IMR-90 (cell line): ENCODE results near the gene TRDMT1. TPM values are rescaled to one million over a fixed set of nuclear protein-coding genes. Genes with fewer than 3 reads are reported as not detected.

Source experiments
- ATAC-seq: fragments of 200-7000 bp; cut with Tn5 transposase; 2 replicates; pipeline ENCODE4 v1.9.1; 2020; ENCODE audit warnings: low read depth, mild to moderate bottlenecking, moderate library complexity
- BruUV-seq: library from RNA; stranded (reverse); fragments of 400-500 nt; replicated peaks from 2 replicates; lab custom pipeline; 2021; lab: Mats Ljungman, UMichigan
- CTCF ChIA-PET: fragments of 300-600 bp; formaldehyde crosslinking; extraction: SDS; loops from one replicate; lab custom pipeline; 2021; ENCODE audit warnings: antibody characterized with exemption; lab: Yijun Ruan, JAX
- POLR2A ChIA-PET: fragments of 300-600 bp; sonication (Branson Sonifier 250); formaldehyde crosslinking; loops from one replicate; lab custom pipeline; 2022; ENCODE audit warnings: antibody characterized with exemption; ENCODE audit not compliant: unreplicated experiment; lab: Charles Lee
- DNase-seq: peaks from one replicate; pipeline ENCODE4 v3.0.0; 2013
- H2AFZ ChIP-seq: replicated peaks from 2 replicates; pipeline ENCODE3; 2013; ENCODE audit warnings: low read length, mild to moderate bottlenecking; ENCODE audit not compliant: poor library complexity
- H2AK5ac ChIP-seq: 2 replicates; pipeline ENCODE4 v1.6.1; 2013; ENCODE audit warnings: low read depth, low read length, inconsistent platforms
- H2AK9ac ChIP-seq: replicated peaks from 2 replicates; pipeline ENCODE3; 2013; ENCODE audit warnings: mild to moderate bottlenecking, low read depth, low read length, moderate library complexity; ENCODE audit not compliant: poor library complexity
- H2BK120ac ChIP-seq: 2 replicates; pipeline ENCODE4 v1.6.1; 2013; ENCODE audit warnings: low read depth, low read length, inconsistent platforms
- H2BK15ac ChIP-seq: 3 replicates; pipeline ENCODE4 v1.6.1; 2013; ENCODE audit warnings: low read depth, low read length, inconsistent platforms
- H2BK20ac ChIP-seq: 2 replicates; pipeline ENCODE4 v1.6.1; 2013; ENCODE audit warnings: low read depth, mild to moderate bottlenecking, inconsistent platforms, low read length, moderate library complexity
- H2BK5ac ChIP-seq: 2 replicates; pipeline ENCODE4 v1.6.1; 2013; ENCODE audit warnings: mild to moderate bottlenecking, low read depth, low read length, inconsistent platforms; ENCODE audit not compliant: poor library complexity, severe bottlenecking
- H3K14ac ChIP-seq: replicated peaks from 2 replicates; pipeline ENCODE4 v1.6.1; 2013; ENCODE audit warnings: low read depth, low read length, inconsistent platforms
- H3K18ac ChIP-seq: 2 replicates; pipeline ENCODE4 v1.6.1; 2013; ENCODE audit warnings: low read depth, low read length, control low read depth
- H3K23ac ChIP-seq: 2 replicates; pipeline ENCODE4 v1.6.1; 2013; ENCODE audit warnings: low read depth, low read length, inconsistent platforms
- H3K27ac ChIP-seq: 2 replicates; pipeline ENCODE4 v1.5.1; 2013; ENCODE audit warnings: mild to moderate bottlenecking, control low read depth, low read length; ENCODE audit not compliant: insufficient read depth
- H3K27me3 ChIP-seq: 2 replicates; pipeline ENCODE4 v1.6.1; 2013; ENCODE audit warnings: low read length; ENCODE audit not compliant: control insufficient read depth, insufficient read depth
- H3K36me3 ChIP-seq: 2 replicates; pipeline ENCODE4 v1.6.1; 2013; ENCODE audit warnings: low read length, mixed read lengths; ENCODE audit not compliant: control insufficient read depth, insufficient read depth
- H3K4ac ChIP-seq: 2 replicates; pipeline ENCODE4 v1.6.1; 2013; ENCODE audit warnings: low read depth, low read length, inconsistent platforms
- H3K4me1 ChIP-seq: 2 replicates; pipeline ENCODE4 v1.6.1; 2013; ENCODE audit warnings: low read length, mixed read lengths; ENCODE audit not compliant: control insufficient read depth, insufficient read depth
- H3K4me2 ChIP-seq: 2 replicates; pipeline ENCODE4 v1.6.1; 2013; ENCODE audit warnings: low read depth, mild to moderate bottlenecking, control low read depth, low read length, moderate library complexity
- H3K4me3 ChIP-seq: 2 replicates; pipeline ENCODE4 v1.5.1; 2013; ENCODE audit warnings: low read depth, mild to moderate bottlenecking, control low read depth, low read length, moderate library complexity; ENCODE audit not compliant: insufficient read depth
- H3K56ac ChIP-seq: 2 replicates; pipeline ENCODE4 v1.6.1; 2013; ENCODE audit warnings: low read length, inconsistent platforms; ENCODE audit not compliant: insufficient read depth; ENCODE audit errors: extremely low read depth
- H3K79me1 ChIP-seq, 2 experiments: 2 replicates each; pipeline ENCODE4 v1.6.1; 2013; ENCODE audit warnings: low read length in 2 of 2, inconsistent platforms in 1 of 2, low read depth in 1 of 2
- H3K9ac ChIP-seq: 2 replicates; pipeline ENCODE4 v1.6.1; 2013; ENCODE audit warnings: low read depth, low read length, control low read depth
- H3K9me1 ChIP-seq: 2 replicates; pipeline ENCODE4 v1.6.1; 2013; ENCODE audit warnings: low read length, inconsistent platforms; ENCODE audit not compliant: insufficient read depth
- H3K9me3 ChIP-seq: 2 replicates; pipeline ENCODE4 v1.6.1; 2013; ENCODE audit warnings: low read length; ENCODE audit not compliant: control insufficient read depth, insufficient read depth
- H4K20me1 ChIP-seq: 2 replicates; pipeline ENCODE4 v1.6.1; 2013; ENCODE audit warnings: low read length, inconsistent platforms; ENCODE audit not compliant: insufficient read depth
- H4K5ac ChIP-seq: 2 replicates; pipeline ENCODE4 v1.6.1; 2013; ENCODE audit warnings: mild to moderate bottlenecking, low read depth, low read length, control low read depth
- H4K8ac ChIP-seq, 2 experiments: 2 replicates each; pipeline ENCODE4 v1.6.1; 2013; ENCODE audit warnings: low read depth in 2 of 2, low read length in 2 of 2, control low read depth in 1 of 2, inconsistent platforms in 1 of 2
- H4K91ac ChIP-seq: 2 replicates; pipeline ENCODE4 v1.6.1; 2013; ENCODE audit warnings: low read depth, low read length, inconsistent platforms; ENCODE audit not compliant: insufficient read depth
- BHLHE40 ChIP-seq: fragments of 150-350 bp; IDR thresholded peaks from 2 replicates; pipeline ENCODE4 v1.6.1; 2016; ENCODE audit warnings: mild to moderate bottlenecking, low read depth, low read length
- CHD1 ChIP-seq: IDR thresholded peaks from 2 replicates; pipeline ENCODE4 v1.6.1; 2012; ENCODE audit warnings: low read depth, low read length, improper control_type of control experiment
- FOS ChIP-seq: fragments of 150-350 bp; IDR thresholded peaks from 2 replicates; pipeline ENCODE4 v1.6.1; 2016; ENCODE audit warnings: low read depth, low read length
- POLR2A ChIP-seq: IDR thresholded peaks from 2 replicates; pipeline ENCODE4 v1.6.1; 2012; ENCODE audit warnings: mild to moderate bottlenecking, low read depth, low read length
- RCOR1 ChIP-seq: IDR thresholded peaks from 2 replicates; pipeline ENCODE4 v1.6.1; 2012; ENCODE audit warnings: mild to moderate bottlenecking, low read length, improper control_type of control experiment; ENCODE audit not compliant: insufficient replicate concordance
- WGBS, 2 experiments: methylation state at CpG; one replicate each; pipeline versions ENCODE4 v1.1.5 to v1.1.7; 2013; ENCODE audit warnings: missing lambda C conversion rate in 2 of 2; ENCODE audit not compliant: insufficient read length in 1 of 2; ENCODE audit errors: extremely low coverage in 2 of 2; 5-methylcytosine and 5-hydroxymethylcytosine counted together
- dilution Hi-C: fragments of 300-500 bp; cut with HindIII; formaldehyde crosslinking; loops from one replicate; pipeline ENCODE4 v1.14.3; 2018; ENCODE audit warnings: low sequenced_read_pairs; ENCODE audit not compliant: unreplicated experiment
- in situ Hi-C: fragments of 300-500 bp; cut with MboI; formaldehyde crosslinking; loops from 3 replicates; pipeline ENCODE4 v1.14.3; 2019; ENCODE audit warnings: low sequenced_read_pairs, inconsistent platforms, mixed read lengths
- intact Hi-C: fragments of 100-400 bp; cut with micrococcal nuclease; formaldehyde crosslinking; loops from 2 replicates; pipeline ENCODE4 v1.10.0; 2022
- polyA plus RNA-seq, 3 experiments: library from polyadenylated mRNA; depleted of rRNA; stranded (reverse); fragments of >200 nt; gene quantifications; 2 replicates each; pipeline ENCODE4 v1.2.3, GENCODE V29; 2012; ENCODE audit warnings: low replicate concordance in 1 of 3
- total RNA-seq: library from RNA; depleted of rRNA; stranded (reverse); fragments of >200 nt; gene quantifications from 2 replicates; pipeline ENCODE4 v1.2.3, GENCODE V29; 2012
- TF ChIP-seq, protein P1 (sequence below): fragments of 150-350 bp; IDR thresholded peaks from 2 replicates; pipeline ENCODE4 v1.6.1; 2017; ENCODE audit warnings: mild to moderate bottlenecking, antibody characterized with exemption, low read length, low read depth

The TRDMT1 gene
- total and polyA plus RNA-seq, 2 of the 4 experiments (the other 2 are of a cell fraction), result 2.1 to 4.7 TPM

DNA sequence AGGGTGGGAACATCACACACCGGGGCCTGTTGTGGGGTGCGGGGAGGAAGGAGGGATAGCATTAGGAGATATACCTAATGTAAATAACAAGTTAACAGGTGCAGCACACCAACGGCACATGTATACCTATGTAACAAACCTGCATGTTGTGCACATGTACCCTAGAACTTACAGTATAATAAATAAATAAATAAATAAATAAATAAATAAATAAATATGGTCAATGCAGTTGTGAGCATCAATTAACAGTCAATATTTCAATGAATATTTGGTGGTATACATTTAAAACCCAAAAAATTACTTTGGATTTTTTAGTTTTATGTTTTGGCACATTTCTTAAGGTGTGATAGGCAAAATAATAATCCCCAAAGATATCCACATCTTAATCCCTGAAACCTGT lies 15.6 kb downstream of the TRDMT1 start:
- Histone ChIP-seq H3K4me2 (no peak overlapping the region), H2BK15ac (no peak overlapping the region), H3K56ac (no peak overlapping the region), H3K36me3 (no peaks in the 10 kb centered on the region), H3K9me3 (no peaks in the 10 kb centered on the region), H2AK9ac (no peak overlapping the region), H2AK5ac (no peak overlapping the region), H3K9ac (no peak overlapping the region), H4K20me1 (no peaks in the 10 kb centered on the region), H3K18ac (no peak overlapping the region), H3K23ac (no peak overlapping the region), H4K8ac (no peak overlapping the region), H2BK120ac (no peak overlapping the region), H3K79me1 (peaks cover 11 to 17% of the 10 kb centered on the region in 2 experiments), H3K4me3 (no peak overlapping the region), H4K5ac (no peak overlapping the region), H3K27ac (no peak overlapping the region), H3K27me3 (no peaks in the 10 kb centered on the region), H2BK5ac (no peak overlapping the region), H3K14ac (no peak overlapping the region), H3K9me1 (peaks cover 3% of the 10 kb centered on the region), H3K4ac (no peak overlapping the region), H4K91ac (no peak overlapping the region), H2BK20ac (no peak overlapping the region), H3K4me1 (no peaks in the 10 kb centered on the region), H2AFZ (no peak overlapping the region)
- in situ Hi-C loops, result no loop called here
- ChIA-PET POLR2A (no interaction called here), CTCF (no interaction called here)
- no peak for ATAC-seq
- no peak for DNase-seq
- TF ChIP-seq BHLHE40 (no peak), FOS (no peak), POLR2A (no peak), CHD1 (no peak), RCOR1 (no peak)
- TF ChIP-seq, protein P1, sequence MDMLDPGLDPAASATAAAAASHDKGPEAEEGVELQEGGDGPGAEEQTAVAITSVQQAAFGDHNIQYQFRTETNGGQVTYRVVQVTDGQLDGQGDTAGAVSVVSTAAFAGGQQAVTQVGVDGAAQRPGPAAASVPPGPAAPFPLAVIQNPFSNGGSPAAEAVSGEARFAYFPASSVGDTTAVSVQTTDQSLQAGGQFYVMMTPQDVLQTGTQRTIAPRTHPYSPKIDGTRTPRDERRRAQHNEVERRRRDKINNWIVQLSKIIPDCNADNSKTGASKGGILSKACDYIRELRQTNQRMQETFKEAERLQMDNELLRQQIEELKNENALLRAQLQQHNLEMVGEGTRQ, result no peak
- intact Hi-C loops, result no loop called here
- WGBS, 2 experiments, result no CpG with 5 or more reads among the region's 3 CpGs
- dilution Hi-C loops, result no loop called here
- BruUV-seq, result no TSS peak
